Measurements from ENCODE around the gene RAI1.

- no peak for TF ChIP-seq CTCF (IDR thresholded peaks at IDR 0.05)
- no peak for TF ChIP-seq POLR2A (IDR thresholded peaks at IDR 0.05)
These were observed 124.3 kb downstream of the RAI1 start for GRCh38 chr17:17805575-17805974.

Data from adrenal gland (tissue), 5 donors.